Stimulated activated CD8-positive, alpha-beta memory T cell treated with anti-CD3 and anti-CD28 coated beads, Interleukin-15, amount 100 ng/mL, for 48 hours (primary cell): Measurements from ENCODE around the gene USE1.

Experiments
- DNase-seq, 2 donors: peaks; one replicate each; pipeline ENCODE4 v3.0.0-alpha.2; 2020; ENCODE audit warnings: low read depth in 2 of 2

The USE1 gene

GRCh38 chr19:17205237-17206140 lies 9.7 kb upstream of the USE1 start:
- no peak for DNase-seq

- DNase-seq: no peak
Observed at GRCh38 chr19:17206736-17207581, 8.2 kb upstream of the USE1 start.

- DNase-seq: peak; percentile 50 to 54
Observed at GRCh38 chr19:17209126-17210036, 5.8 kb upstream of the USE1 start.

GRCh38 chr19:17210296-17210695 lies 4.9 kb upstream of the USE1 start:
- DNase-seq: no peak

- no peak for DNase-seq
Observed at GRCh38 chr19:17211547-17212446, 3.4 kb upstream of the USE1 start.

GRCh38 chr19:17213334-17213733 lies 1.8 kb upstream of the USE1 start:
- no peak for DNase-seq

GRCh38 chr19:17214508-17215126 lies 540 bp upstream of the USE1 start:
- DNase-seq: no peak

GRCh38 chr19:17216058-17216670 lies 1.0 kb downstream of the USE1 start:
- DNase-seq: no peak

- DNase-seq: no peak
Observed at GRCh38 chr19:17219286-17219685, 4.1 kb downstream of the USE1 start.

- DNase-seq: no peak
Observed at GRCh38 chr19:17220207-17220758, 5.1 kb downstream of the USE1 start.

GRCh38 chr19:17225053-17225452 lies 9.9 kb downstream of the USE1 start:
- no peak for DNase-seq

- peak; percentile 94 to 96 for DNase-seq
Observed at GRCh38 chr19:17226002-17226933, 11.1 kb downstream of the USE1 start, which contains the start of gene OCEL1. OCEL1 (plus strand) TSS chr19:17226226; CDS start chr19:17226248, 22 bp downstream.

- no peak for DNase-seq
Observed at GRCh38 chr19:17227798-17228367, 12.7 kb downstream of the USE1 start.

- DNase-seq: no peak
Observed at GRCh38 chr19:17229890-17230289, 14.7 kb downstream of the USE1 start.

- no peak for DNase-seq
Observed at GRCh38 chr19:17232258-17232657, 17.1 kb downstream of the USE1 start.

- peak; percentile 40 to 54 for DNase-seq
Observed at GRCh38 chr19:17234911-17235299, 19.7 kb downstream of the USE1 start.

GRCh38 chr19:17235300-17235970 lies 20.3 kb downstream of the USE1 start:
- DNase-seq: peak; percentile 58 to 63
